ENCODE measurements around the gene LMX1A. TPM values are rescaled to one million over a fixed set of nuclear protein-coding genes. Genes with fewer than 3 reads are reported as not detected.

LMX1A gene
- total RNA-seq, 1 donor from 2014 or later = 1.7 TPM

DNA sequence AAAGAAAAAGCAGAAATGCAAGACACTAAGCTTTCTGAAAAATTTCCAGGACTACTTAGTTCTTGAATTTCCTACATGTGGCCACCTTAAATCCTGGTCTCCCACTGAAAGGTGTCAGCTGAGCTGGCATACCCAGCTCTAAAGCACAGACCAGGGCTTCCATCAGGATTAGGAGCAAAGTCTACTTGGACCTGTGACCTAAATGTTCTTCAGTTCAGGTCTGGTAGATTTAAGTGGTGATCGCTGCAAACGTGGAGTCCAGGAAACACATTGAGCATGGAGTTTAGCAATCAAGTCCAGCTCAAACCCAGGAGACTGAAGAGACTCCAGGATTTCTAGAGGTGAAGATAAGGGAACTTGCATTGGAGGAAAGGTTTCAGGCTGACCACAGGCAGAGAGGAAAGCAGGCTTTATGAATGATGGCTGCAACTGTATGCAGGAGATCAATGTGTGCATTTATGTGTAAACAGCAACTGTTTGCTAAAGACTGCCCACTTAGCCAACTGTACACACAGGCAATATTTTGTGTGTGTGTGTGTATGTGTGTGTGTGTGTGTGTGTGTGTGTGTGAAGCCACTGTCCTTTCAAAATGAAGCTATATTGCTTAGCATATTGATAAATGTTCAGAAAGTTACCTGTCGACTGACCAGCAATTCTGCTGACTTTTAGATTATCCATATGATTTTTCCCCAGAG, 75.2 kb downstream of the LMX1A start:
- H3K27ac ChIP-seq = no peak overlapping the region
- no peaks in the 10 kb centered on the region for H3K36me3 ChIP-seq
- no peaks in the 10 kb centered on the region for H3K9me3 ChIP-seq
- H3K27me3 ChIP-seq = no peaks in the 10 kb centered on the region
- intact Hi-C loops (cut with DNase I) = no loop called here
- H3K4me3 ChIP-seq = no peak overlapping the region
- H3K4me1 ChIP-seq = no peaks in the 10 kb centered on the region
- no peak for TF ChIP-seq CTCF (IDR thresholded peaks at IDR 0.05)
- DNase-seq (ENCODE audit: low spot score in 2 of 2) = no peak

DNA sequence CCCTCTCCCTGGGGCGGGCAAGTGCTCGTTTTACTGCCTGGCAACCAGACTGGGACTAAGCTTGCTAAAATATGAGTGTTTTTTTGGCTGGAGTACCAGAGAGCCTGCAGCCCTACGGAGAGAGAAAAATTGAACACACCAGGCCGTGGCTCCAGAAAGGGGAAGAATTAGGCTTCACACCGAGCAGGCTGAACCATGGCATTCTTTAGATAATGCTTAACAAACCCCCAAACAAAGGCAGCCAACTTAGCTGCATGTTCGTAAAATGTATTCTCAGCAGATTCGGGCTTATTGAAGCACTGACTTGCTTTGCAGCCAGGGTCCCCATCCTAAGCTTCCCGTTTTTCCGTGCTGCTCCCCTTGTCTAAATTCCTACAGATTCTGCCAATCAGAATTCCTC, 76.6 kb downstream of the LMX1A start:
- no peaks in the 10 kb centered on the region for H3K9me3 ChIP-seq
- no peaks in the 10 kb centered on the region for H3K27me3 ChIP-seq
- no peak overlapping the region for H3K4me3 ChIP-seq
- no peak for TF ChIP-seq CTCF (IDR thresholded peaks at IDR 0.05)
- intact Hi-C loops (cut with DNase I) = no loop called here
- H3K36me3 ChIP-seq = no peaks in the 10 kb centered on the region
- no peak overlapping the region for H3K27ac ChIP-seq
- H3K4me1 ChIP-seq = no peaks in the 10 kb centered on the region
- DNase-seq (ENCODE audit: low spot score in 2 of 2) = no peak

GRCh38 chr1:165276314-165276713, 80.2 kb downstream of the LMX1A start:
- no peaks in the 10 kb centered on the region for H3K36me3 ChIP-seq
- H3K4me1 ChIP-seq = no peaks in the 10 kb centered on the region
- H3K9me3 ChIP-seq = no peaks in the 10 kb centered on the region
- no peak overlapping the region for H3K27ac ChIP-seq
- H3K4me3 ChIP-seq = no peak overlapping the region
- no peak for DNase-seq (ENCODE audit: low spot score in 2 of 2)
- H3K27me3 ChIP-seq = no peaks in the 10 kb centered on the region
- TF ChIP-seq CTCF (IDR thresholded peaks at IDR 0.05) = no peak
- intact Hi-C loops (cut with DNase I) = no loop called here

DNA sequence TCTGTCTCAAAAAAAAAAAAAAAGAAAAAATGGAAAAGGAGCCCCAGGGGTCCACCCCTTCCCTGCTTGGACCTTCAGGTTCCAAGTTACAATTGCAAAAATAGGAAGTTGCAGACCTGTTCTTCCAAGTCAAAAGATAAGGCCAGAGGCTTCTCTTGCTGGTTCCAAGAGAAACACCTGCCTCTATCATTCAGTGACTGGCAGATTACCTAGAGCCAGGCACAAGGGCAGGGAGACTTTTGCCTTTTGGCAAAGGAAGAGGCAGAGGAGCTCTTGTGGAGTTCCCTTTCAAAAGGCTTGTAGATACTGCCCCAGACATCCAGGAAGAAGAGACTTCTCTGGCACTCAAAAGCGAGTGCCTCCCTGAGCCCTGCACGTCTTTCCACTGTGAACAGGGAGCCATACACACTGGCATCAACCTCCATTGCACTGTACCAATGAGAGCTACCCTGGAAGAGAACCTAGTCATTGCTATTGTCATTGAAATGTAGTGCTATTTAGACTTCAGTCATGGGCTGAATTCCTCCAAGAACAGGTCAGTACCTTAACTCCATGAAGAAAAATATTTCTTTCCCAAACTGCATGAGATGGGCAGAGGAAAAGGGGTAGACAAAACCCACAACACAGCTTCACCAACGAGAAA, 91.2 kb downstream of the LMX1A start:
- H3K9me3 ChIP-seq = no peaks in the 10 kb centered on the region
- no peaks in the 10 kb centered on the region for H3K36me3 ChIP-seq
- H3K27ac ChIP-seq = no peak overlapping the region
- H3K27me3 ChIP-seq = no peaks in the 10 kb centered on the region
- no peak for TF ChIP-seq CTCF (IDR thresholded peaks at IDR 0.05)
- no peak for DNase-seq (ENCODE audit: low spot score in 2 of 2)
- no peak overlapping the region for H3K4me3 ChIP-seq
- intact Hi-C loops (cut with DNase I) = no loop called here
- H3K4me1 ChIP-seq = no peaks in the 10 kb centered on the region

DNA sequence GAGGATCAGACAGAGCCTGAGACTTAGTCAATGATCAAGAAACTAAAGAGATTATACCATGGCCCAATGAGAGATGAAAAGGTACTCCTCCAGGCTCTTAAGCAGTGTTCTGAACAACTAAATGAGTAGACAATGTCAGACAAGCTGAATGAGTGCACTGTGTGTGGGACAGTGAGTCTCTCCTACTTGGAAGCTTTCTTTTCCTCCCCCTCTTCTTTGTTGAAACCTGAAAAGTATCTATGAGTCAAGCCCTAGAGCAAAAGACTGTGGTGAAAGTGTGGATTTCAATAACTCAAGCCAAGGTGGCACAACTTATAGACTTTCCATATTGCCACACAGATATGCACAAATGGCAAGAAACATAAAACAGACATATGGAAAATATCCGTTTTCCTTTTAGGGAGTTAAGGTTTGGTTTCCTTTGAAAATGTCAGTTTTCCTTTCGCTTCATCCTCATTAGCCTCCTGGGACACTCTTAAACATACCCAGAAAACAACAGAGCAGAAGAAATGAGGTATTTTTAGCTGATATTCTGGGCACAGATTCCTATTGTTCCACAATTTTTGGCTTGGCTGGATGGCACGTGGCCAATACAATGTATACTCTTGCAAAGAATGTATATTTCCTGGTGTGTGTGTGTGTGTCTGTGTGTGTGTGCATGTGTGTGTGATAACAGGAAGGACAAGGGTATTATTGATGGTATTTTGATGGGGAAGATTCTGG, 96.6 kb downstream of the LMX1A start:
- Histone ChIP-seq H3K27ac (no peak overlapping the region), H3K27me3 (no peaks in the 10 kb centered on the region), H3K4me1 (peaks cover 0 to 13% of the 10 kb centered on the region in 2 donors), H3K4me3 (no peak overlapping the region), H3K9me3 (no peaks in the 10 kb centered on the region), H3K36me3 (no peaks in the 10 kb centered on the region)
- intact Hi-C loops (cut with DNase I) = no loop called here
- TF ChIP-seq CTCF (IDR thresholded peaks at IDR 0.05) = no peak
- DNase-seq (ENCODE audit: low spot score in 2 of 2) = no peak
